CD4-positive, alpha-beta T cell treated with Interferon alpha-2 for 1 hour (primary cell): ENCODE data around the gene SIM1.
A peak's percentile ranks its signal among the peaks of the same experiment; 100 is the strongest.

Source experiments
- DNase-seq, 2 donors: peaks; one replicate each; pipeline ENCODE4 v3.0.0-alpha.2; 2020 to 2022

SIM1 gene

GRCh38 chr6:100347901-100348550 lies 116.7 kb downstream of the SIM1 start:
- peak in 1 of 2 donors; percentile 1 for DNase-seq

DNA sequence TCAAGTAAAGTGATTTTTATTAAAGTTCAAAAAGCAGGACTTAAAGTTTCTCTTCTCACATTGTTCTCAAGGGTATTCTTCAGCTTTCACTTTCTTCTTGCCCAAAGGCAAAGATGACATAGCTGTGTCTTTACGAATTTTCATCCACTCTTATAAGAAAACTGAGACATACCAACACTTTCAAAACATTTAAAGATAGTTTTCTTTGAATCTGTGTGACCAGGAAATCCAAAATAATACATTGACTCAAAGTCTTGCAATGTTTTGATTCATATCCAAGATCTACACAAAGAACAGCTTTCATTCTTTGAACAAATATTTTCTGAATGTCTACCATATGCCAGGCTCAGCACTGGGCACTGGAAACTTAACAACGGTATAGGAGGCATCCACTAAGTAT lies 117.9 kb downstream of the SIM1 start:
- DNase-seq, result no peak

DNA sequence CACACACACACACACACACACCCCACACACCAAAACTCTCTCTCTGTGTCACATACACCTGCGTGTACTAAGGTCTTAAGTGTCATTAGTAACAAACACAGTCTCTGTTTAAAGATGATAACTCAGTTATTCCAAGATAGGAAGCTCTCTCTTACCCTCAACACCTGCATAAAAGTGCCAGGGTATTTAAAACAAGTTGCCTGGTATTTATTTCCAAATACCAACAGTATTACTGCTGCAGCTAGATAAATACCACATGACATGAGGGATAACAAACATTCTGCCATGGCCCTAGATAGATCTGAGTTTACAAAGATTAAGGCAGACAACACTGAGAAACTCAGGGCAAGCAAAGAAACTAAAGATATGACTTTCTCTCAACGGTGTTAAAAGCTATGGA lies 118.5 kb downstream of the SIM1 start:
- no peak for DNase-seq

DNA sequence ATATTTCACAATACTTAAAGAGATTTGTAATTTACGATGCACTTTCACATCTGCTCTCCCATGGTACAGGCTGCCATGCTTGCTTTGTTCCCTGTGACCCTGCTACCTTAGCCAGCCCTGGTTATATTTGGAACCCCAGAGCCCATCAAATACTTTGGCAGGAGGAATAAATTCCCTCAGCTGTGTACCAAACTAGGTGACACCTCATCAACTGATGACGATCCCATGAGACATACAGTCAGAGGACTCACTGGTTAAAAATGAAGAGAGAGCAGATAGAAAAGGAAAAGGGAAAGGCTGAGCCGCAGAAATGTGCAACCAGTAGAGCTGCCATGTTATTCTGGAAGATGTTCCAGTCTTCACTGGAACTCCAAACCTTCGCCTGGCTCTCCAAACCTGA lies 120.0 kb downstream of the SIM1 start:
- no peak for DNase-seq

GRCh38 chr6:100344321-100344720 lies 120.4 kb downstream of the SIM1 start:
- no peak for DNase-seq

DNA sequence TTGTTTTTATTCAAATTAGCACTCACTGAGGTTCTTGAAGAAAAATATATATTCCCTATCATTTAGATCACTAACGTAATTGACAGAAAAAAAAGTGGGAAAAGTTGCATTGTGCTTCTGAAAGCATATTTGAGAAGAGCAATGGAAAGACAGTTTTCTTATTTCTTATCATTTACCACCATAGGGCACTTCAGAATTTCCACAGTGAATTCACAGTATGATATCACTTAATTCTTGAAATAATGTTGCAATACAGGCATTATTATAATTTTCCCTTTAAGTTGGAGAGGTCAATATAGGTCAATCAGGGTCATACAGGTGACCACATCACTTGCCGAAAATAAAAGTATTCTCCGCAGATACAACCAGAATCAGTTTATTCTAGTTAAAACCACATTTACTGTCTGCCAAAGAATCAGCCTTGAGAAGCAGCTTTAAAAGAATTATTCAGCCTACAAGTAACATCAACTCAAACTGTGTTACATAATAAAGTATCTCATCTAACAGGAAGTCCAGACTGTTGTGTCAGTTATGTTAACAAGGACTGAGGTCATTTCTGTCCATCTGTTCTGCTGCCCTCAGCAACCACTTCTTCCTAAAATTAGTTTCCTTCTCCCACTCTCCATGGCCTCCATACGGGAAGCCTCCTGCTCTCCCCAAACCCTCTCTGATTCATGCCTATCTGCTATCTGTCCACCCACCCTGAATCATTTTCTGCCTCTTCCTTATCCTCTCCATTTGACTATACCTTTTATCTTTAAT lies 121.2 kb downstream of the SIM1 start:
- no peak for DNase-seq

DNA sequence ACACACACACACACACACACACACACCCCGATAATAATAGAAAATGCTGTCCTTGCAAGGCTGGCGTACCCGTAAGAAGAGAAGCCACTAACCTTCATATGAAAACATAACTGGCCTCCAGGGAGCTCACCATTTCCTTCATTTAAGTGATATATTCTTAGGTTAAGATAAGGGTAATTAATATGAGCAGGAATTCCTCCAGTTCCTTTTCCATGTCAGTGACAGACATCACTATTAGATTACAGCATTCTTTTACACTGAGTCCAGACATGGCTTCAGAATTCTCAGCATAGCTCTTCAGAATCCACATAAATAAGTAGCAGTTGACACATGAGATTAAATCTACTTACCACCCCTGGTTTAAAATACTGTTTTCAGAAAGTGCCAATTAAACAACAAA lies 121.9 kb downstream of the SIM1 start:
- no peak for DNase-seq

- no peak for DNase-seq
Observed at GRCh38 chr6:100339574-100340255, 125.0 kb downstream of the SIM1 start.

GRCh38 chr6:100338090-100338489 lies 126.6 kb downstream of the SIM1 start:
- no peak for DNase-seq

GRCh38 chr6:100336876-100337275 lies 127.8 kb downstream of the SIM1 start:
- no peak for DNase-seq

DNA sequence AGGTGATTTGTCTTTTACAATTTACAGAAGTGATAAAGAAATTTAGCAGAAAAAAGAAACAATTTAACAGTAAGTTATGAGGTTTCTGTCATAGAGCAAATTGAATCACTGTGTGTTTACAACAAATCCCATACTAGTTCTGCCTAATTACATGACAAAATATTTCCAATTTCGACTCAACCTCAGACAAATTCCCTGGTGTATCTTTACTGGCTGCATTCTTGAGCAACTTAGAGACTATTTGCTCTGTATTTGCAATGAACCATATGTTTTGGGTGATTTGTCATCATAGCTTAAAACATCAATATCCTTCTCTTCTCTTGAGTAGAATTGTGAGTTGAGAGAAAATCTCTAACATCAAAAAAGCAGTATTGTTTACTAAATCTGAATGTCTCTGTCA lies 128.7 kb downstream of the SIM1 start:
- DNase-seq, result no peak
